HepG2 (cell line): ENCODE measurements around the gene LAMTOR1. TPM values are rescaled to one million over a fixed set of nuclear protein-coding genes. Genes with fewer than 3 reads are reported as not detected.

Experiments
- ATAC-seq: fragments of 200-7000 bp; cut with Tn5 transposase; 3 replicates; pipeline ENCODE4 v1.9.1; 2020; ENCODE audit warnings: mild to moderate bottlenecking, moderate library complexity
- BruUV-seq: library from RNA; stranded (reverse); fragments of 400-500 nt; replicated peaks from 2 replicates; lab custom pipeline; 2021; lab: Mats Ljungman, UMichigan
- CTCF ChIA-PET: fragments of 300-600 bp; formaldehyde crosslinking; extraction: SDS; loops from one replicate; lab custom pipeline; 2021; ENCODE audit warnings: low total read pairs, inconsistent platforms, low intra/inter-chr PET ratio; lab: Yijun Ruan, JAX
- POLR2A ChIA-PET: fragments of 350-600 bp; sonication (Branson Sonifier 250); formaldehyde crosslinking; loops from one replicate; lab custom pipeline; 2020; ENCODE audit warnings: antibody characterized with exemption, inconsistent platforms; lab: Yijun Ruan, JAX
- DNase-seq: peaks from one replicate; pipeline ENCODE4 v3.0.0-alpha.2; 2015; ENCODE audit warnings: low spot score
- FAIRE-seq: peaks from 3 replicates; lab custom pipeline; 2011; peaks lifted over from hg19 to GRCh38; lab: Jason Lieb, UNC
- H2AFZ ChIP-seq: one replicate; pipeline ENCODE4 v1.6.1; 2011; ENCODE audit warnings: low read length, inconsistent platforms
- H3K27ac ChIP-seq: fragments of 300-600 bp; 3 replicates; pipeline ENCODE4 v1.8.0; 2011; ENCODE audit warnings: mixed run types, mild to moderate bottlenecking, mixed read lengths, low read length, inconsistent platforms; ENCODE audit not compliant: insufficient read depth; ENCODE audit errors: extremely low read length
- H3K27me3 ChIP-seq, 2 experiments: fragments of 200-600 bp in 1 of 2; 2 replicates in 1 of 2; 3 replicates in 1 of 2; pipeline versions ENCODE4 v1.6.0 to v1.8.0; 2011; ENCODE audit warnings: low read length in 2 of 2, mild to moderate bottlenecking in 2 of 2, moderate library complexity in 2 of 2, inconsistent platforms in 1 of 2; ENCODE audit not compliant: insufficient read depth in 2 of 2, control insufficient read depth in 1 of 2
- H3K36me3 ChIP-seq, 2 experiments: fragments of 200-600 bp in 1 of 2; replicated peaks in 1 of 2; 2 replicates in 1 of 2; 3 replicates in 1 of 2; pipeline versions ENCODE4 v1.5.1 to v1.8.0; 2011; ENCODE audit warnings: low read length in 2 of 2, inconsistent platforms in 1 of 2; ENCODE audit not compliant: insufficient read depth in 2 of 2, control insufficient read depth in 1 of 2
- H3K4me1 ChIP-seq: 2 replicates; pipeline ENCODE4 v1.5.1; 2012; ENCODE audit warnings: low read length, inconsistent platforms; ENCODE audit not compliant: insufficient read depth
- H3K4me2 ChIP-seq: 2 replicates; pipeline ENCODE4 v1.6.0; 2011; ENCODE audit warnings: low read depth, low read length, inconsistent platforms
- H3K4me3 ChIP-seq, 3 experiments: fragments of 200-600 bp in 1 of 3; sonication (generic), shearing (Covaris generic) in 1 of 3; replicated peaks in 1 of 3; 2 replicates each; pipeline ENCODE4 v1.5.1; 2011 to 2016; ENCODE audit warnings: low read length in 3 of 3, inconsistent platforms in 2 of 3, low read depth in 2 of 3, mild to moderate bottlenecking in 2 of 3, control low read depth in 1 of 3, mixed read lengths in 1 of 3; ENCODE audit not compliant: insufficient read depth in 1 of 3
- H3K79me2 ChIP-seq: one replicate; pipeline ENCODE4 v1.6.1; 2011; ENCODE audit warnings: low read length, inconsistent platforms; ENCODE audit not compliant: insufficient read depth
- H3K9ac ChIP-seq: 2 replicates; pipeline ENCODE4 v1.6.0; 2011; ENCODE audit warnings: mild to moderate bottlenecking, low read depth, low read length, inconsistent platforms; ENCODE audit not compliant: insufficient read depth
- H3K9me3 ChIP-seq: 2 replicates; pipeline ENCODE4 v1.5.1; 2012; ENCODE audit warnings: mild to moderate bottlenecking, low read length
- H4K20me1 ChIP-seq: 2 replicates; pipeline ENCODE4 v1.6.0; 2011; ENCODE audit warnings: inconsistent platforms, mild to moderate bottlenecking, low read length, moderate library complexity; ENCODE audit not compliant: insufficient read depth
- FOSL2 ChIP-seq: sonication (generic); formaldehyde crosslinking; IDR thresholded peaks from 2 replicates; pipeline ENCODE4 v1.4.0; 2020; ENCODE audit warnings: missing genetic modification reagents
- KAT8 ChIP-seq: IDR thresholded peaks from 2 replicates; pipeline ENCODE4 v1.6.1; 2016; ENCODE audit warnings: missing genetic modification reagents, missing compliant biosample characterization
- KLF13 ChIP-seq: sonication (generic); formaldehyde crosslinking; IDR thresholded peaks from 2 replicates; pipeline ENCODE4 v1.4.0; 2020; ENCODE audit warnings: mild to moderate bottlenecking, missing genetic modification reagents
- MBD4 ChIP-seq: IDR thresholded peaks from 2 replicates; pipeline ENCODE4 v1.6.1; 2012; ENCODE audit warnings: low read length, inconsistent platforms, borderline replicate concordance
- PHF8 ChIP-seq: sonication (generic); formaldehyde crosslinking; IDR thresholded peaks from 2 replicates; pipeline ENCODE4 v1.5.0; 2020; ENCODE audit warnings: missing genetic modification reagents
- SIX4 ChIP-seq: sonication (generic); formaldehyde crosslinking; IDR thresholded peaks from 2 replicates; pipeline ENCODE4 v1.4.0; 2020; ENCODE audit warnings: missing genetic modification reagents
- ZEB1 ChIP-seq: IDR thresholded peaks from 2 replicates; pipeline ENCODE4 v1.6.1; 2012; ENCODE audit warnings: mild to moderate bottlenecking, low read depth, inconsistent platforms; ENCODE audit not compliant: insufficient replicate concordance
- ZNF24 ChIP-seq: fragments of 450-650 bp; IDR thresholded peaks from 2 replicates; pipeline ENCODE4 v1.6.1; 2017; ENCODE audit warnings: antibody characterized with exemption, mild to moderate bottlenecking
- ZNF772 ChIP-seq: sonication (generic); formaldehyde crosslinking; IDR thresholded peaks from 2 replicates; pipeline ENCODE4 v1.5.0; 2020; ENCODE audit warnings: mild to moderate bottlenecking, missing genetic modification reagents
- WGBS: methylation state at CpG from one replicate; pipeline ENCODE4 v1.1.6; 2017; ENCODE audit warnings: low lambda C conversion rate; 5-methylcytosine and 5-hydroxymethylcytosine counted together
- in situ Hi-C: cut with HindIII; loops from 2 replicates; pipeline ENCODE4 v1.10.0; 2017; ENCODE audit warnings: low pct_unique_long_range_greater_than_20kb; ENCODE audit not compliant: extremely low pct_ligation_motif_present
- intact Hi-C: fragments of 100-400 bp; cut with micrococcal nuclease; formaldehyde crosslinking; loops from one replicate; pipeline ENCODE4 v1.10.0; 2022; ENCODE audit not compliant: unreplicated experiment
- polyA plus RNA-seq, 8 experiments: library from polyadenylated mRNA; depleted of rRNA in 3 of 8; stranded (reverse) in 7 of 8; unstranded in 1 of 8; fragments of >200 nt; fragmentation: Illumina TruSeq in 4 of 8; extraction: Trizol in 4 of 8; gene quantifications; 2 replicates each; pipeline versions ENCODE4 v1.2.1 to v1.2.3, GENCODE V29; 2011 to 2016; ENCODE audit warnings: low read depth in 4 of 8, missing spikeins in 1 of 8, mixed read lengths in 1 of 8; ENCODE audit not compliant: insufficient read depth in 1 of 8
- total RNA-seq, 5 experiments: library from RNA; depleted of rRNA; stranded (reverse); fragments of >200 nt; fragmentation: Illumina TruSeq; extraction: Trizol; gene quantifications; 2 replicates each; pipeline ENCODE4 v1.2.3, GENCODE V29; 2016; ENCODE audit warnings: low read depth in 1 of 5
- TF ChIP-seq, protein P1 (sequence below): sonication (generic); formaldehyde crosslinking; IDR thresholded peaks from 2 replicates; pipeline ENCODE4 v1.9.0; 2021; ENCODE audit warnings: missing genetic modification reagents, mild to moderate bottlenecking, borderline replicate concordance
- TF ChIP-seq, protein P2 (sequence below): sonication (generic); formaldehyde crosslinking; IDR thresholded peaks from 2 replicates; pipeline ENCODE4 v1.8.0; 2022; ENCODE audit warnings: missing genetic modification reagents, low read depth, mild to moderate bottlenecking, borderline replicate concordance

LAMTOR1 gene
- total and polyA plus RNA-seq, 2 of the 13 experiments (the other 11 are each of a cell fraction or from before 2014, with no cell fraction given) = 60.4 to 66.0 TPM

DNA sequence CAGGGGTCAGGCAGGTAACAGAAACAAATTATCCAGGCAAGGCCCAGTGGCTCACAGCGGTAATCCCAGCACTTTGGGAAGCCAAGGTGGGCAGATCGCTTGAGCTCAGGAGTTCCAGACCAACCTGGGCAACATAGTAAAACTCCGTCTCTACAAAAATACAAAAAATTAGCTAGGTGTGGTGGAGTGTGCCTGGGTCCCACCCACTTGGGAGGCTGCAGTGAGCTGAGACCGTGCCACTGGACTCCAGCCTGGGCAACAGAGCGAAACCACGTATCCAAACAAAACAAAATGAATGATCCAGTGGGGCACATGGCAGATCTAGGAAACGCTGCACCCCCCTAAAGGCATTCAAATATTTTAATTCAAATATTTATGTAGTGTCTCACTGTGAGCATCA lies 32.6 kb downstream of the LAMTOR1 start:
- CTCF ChIA-PET = no interaction called here
- Histone ChIP-seq H3K36me3 (peaks cover 0 to 27% of the 10 kb centered on the region in 2 experiments; a peak in 3 of 5 replicates), H3K4me1 (peaks cover 26% of the 10 kb centered on the region), H3K9me3 (no peaks in the 10 kb centered on the region), H4K20me1 (no peaks in the 10 kb centered on the region), H3K4me3 (no peak overlapping the region), H3K27me3 (no peaks in the 10 kb centered on the region), H2AFZ (no peak overlapping the region), H3K9ac (no peak overlapping the region), H3K4me2 (no peak overlapping the region), H3K79me2 (peaks cover 73% of the 10 kb centered on the region), H3K27ac (no peak overlapping the region)
- DNase-seq (no peak), FAIRE-seq (no peak), ATAC-seq (no peak)
- BruUV-seq = no TSS peak
- POLR2A ChIA-PET = interaction anchor here (1.2 kb wide), 1 partner anchor 31 kb away, joined by 7 read pairs; no protein-coding TSS in a partner anchor
- WGBS = 96% methylated on average over 7 of the region's 7 CpGs
- TF ChIP-seq PHF8 (CRISPR knock-in tag) (no peak), KLF13 (no peak)
- intact Hi-C loops (no loop called here), in situ Hi-C loops (no loop called here)

DNA sequence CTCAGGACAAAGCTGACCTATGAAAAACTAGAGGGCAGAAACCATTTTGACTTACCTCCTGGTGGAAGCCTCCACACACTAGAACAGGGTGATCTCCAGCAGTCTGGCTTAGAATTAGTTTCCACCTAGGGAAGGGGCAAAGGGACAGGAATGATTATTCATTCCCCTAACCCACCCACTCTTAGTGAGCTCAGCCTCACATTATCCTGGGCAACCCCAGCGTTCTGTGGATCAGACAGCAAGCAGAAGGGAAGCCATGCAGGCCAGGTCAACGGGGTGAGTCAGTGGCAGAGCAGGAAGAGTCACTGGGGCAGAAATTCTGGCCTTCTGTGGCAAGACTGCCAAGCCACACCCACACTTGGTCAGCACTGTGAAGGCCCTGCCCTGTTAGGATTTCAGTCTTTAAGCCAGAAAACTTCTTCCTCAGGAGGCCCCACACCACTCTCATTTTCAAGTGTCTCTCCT lies 33.3 kb downstream of the LAMTOR1 start:
- Histone ChIP-seq H3K36me3 (peaks cover 0 to 24% of the 10 kb centered on the region in 2 experiments; a peak in 3 of 5 replicates), H3K4me1 (peaks cover 26% of the 10 kb centered on the region), H4K20me1 (no peaks in the 10 kb centered on the region), H3K4me3 (no peak overlapping the region), H3K79me2 (peaks cover 66% of the 10 kb centered on the region), H3K27me3 (no peaks in the 10 kb centered on the region), H3K4me2 (no peak overlapping the region), H3K9me3 (no peaks in the 10 kb centered on the region), H3K9ac (0 out of 2 replicates have a peak overlapping the region, but pooled peaks have one; percentile 1), H3K27ac (no peak overlapping the region), H2AFZ (no peak overlapping the region)
- FAIRE-seq = no peak
- in situ Hi-C loops = no loop called here
- no CpG with 5 or more reads among the region's 2 CpGs for WGBS
- POLR2A ChIA-PET = interaction anchor here (1.2 kb wide), 1 partner anchor 30 kb away, joined by 7 read pairs; no protein-coding TSS in a partner anchor
- DNase-seq = peak; percentile 33
- BruUV-seq = no TSS peak
- peak; percentile 82 for ATAC-seq
- CTCF ChIA-PET = no interaction called here
- TF ChIP-seq ZNF24 = no peak
- TF ChIP-seq FOSL2 (CRISPR knock-in tag) = peak; percentile 67
- TF ChIP-seq ZEB1 = no peak
- TF ChIP-seq MBD4 = no peak
- TF ChIP-seq, protein P1, sequence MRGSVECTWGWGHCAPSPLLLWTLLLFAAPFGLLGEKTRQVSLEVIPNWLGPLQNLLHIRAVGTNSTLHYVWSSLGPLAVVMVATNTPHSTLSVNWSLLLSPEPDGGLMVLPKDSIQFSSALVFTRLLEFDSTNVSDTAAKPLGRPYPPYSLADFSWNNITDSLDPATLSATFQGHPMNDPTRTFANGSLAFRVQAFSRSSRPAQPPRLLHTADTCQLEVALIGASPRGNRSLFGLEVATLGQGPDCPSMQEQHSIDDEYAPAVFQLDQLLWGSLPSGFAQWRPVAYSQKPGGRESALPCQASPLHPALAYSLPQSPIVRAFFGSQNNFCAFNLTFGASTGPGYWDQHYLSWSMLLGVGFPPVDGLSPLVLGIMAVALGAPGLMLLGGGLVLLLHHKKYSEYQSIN (CRISPR knock-in tag) = no peak
- TF ChIP-seq, protein P2, sequence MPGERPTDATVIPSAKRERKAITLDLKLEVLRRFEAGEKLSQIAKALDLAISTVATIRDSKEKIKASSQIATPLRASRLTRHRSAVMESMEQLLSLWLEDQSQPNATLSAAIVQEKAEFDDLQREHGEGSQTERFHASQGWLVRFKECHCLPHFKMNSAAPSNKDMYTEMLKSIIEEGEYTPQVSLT (CRISPR knock-in tag) = no peak
- no peak for TF ChIP-seq SIX4
- TF ChIP-seq KAT8 = no peak
- TF ChIP-seq ZNF772 (CRISPR knock-in tag) = no peak
- intact Hi-C loops = no loop called here
